NOMO-1 treated with dmso at 0.1 percent for 144 hours (cell line): Measurements from ENCODE around the gene ANKRD1.

Experiments used
- DNase-seq: peaks from one replicate; lab custom pipeline; 2025; ENCODE audit not compliant: unreplicated experiment; lab: John Stamatoyannopoulos, UW

Gene ANKRD1

DNA sequence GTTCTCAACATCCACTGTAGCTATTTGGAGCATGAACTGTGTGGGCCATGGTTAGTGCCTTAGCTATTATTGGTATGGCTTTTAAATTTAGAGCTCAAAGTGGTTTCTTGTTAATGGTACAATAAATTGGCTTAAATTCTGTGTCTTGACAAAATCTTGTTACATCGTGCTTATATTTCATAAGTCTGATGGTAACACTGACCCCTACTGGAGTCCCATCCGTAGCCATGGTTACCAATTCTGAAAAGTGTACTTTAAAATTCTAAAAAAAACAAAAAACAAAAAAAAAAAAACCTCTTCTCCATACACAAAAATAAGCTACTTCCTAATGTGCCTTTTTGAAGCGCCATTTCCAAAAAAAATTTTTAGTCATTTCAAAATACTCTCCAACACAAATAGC, 55.5 kb downstream of the ANKRD1 start:
- DNase-seq: no peak

DNA sequence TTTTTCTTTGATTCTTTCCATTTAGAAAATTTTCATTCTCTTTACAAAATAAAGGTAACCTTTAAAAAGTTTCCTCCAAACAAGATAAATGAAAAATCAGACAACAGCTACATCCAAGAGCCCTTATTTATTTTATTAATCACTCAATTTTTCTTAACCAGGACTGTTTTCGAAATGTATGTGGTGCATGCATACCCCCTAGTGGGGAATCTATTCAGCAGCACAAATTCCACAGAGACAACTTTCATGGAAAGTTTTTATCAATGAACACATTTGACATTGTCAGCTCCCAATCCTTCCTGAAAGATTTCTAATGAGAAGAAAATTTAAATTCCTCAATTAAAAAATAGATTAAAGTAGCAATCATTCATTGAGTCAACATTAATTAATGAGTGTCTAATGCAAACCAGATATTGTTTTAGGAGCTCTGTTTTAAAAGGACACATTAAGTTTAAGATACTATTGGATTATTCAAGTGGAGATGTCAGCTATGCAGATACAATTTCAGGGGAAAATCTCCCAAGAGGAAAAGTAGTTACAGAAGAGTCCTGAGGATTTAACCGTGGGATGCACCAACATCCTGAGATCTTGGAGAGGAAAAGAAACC, 57.9 kb downstream of the ANKRD1 start:
- DNase-seq: no peak
